IMR-90 (cell line): ENCODE data around the gene NHEJ1. TPM values are rescaled to one million over a fixed set of nuclear protein-coding genes. Genes with fewer than 3 reads are reported as not detected.
"Not testable (repeated sequence)": the region's sequence is repeated elsewhere in the genome, so short reads cannot be mapped to it uniquely, and the experiment has no call there.

ENCODE experiments used
- ATAC-seq: fragments of 200-7000 bp; cut with Tn5 transposase; 2 replicates; pipeline ENCODE4 v1.9.1; 2020; ENCODE audit warnings: low read depth, mild to moderate bottlenecking, moderate library complexity
- BruUV-seq: library from RNA; stranded (reverse); fragments of 400-500 nt; replicated peaks from 2 replicates; lab custom pipeline; 2021; lab: Mats Ljungman, UMichigan
- CTCF ChIA-PET: fragments of 300-600 bp; formaldehyde crosslinking; extraction: SDS; loops from one replicate; lab custom pipeline; 2021; ENCODE audit warnings: antibody characterized with exemption; lab: Yijun Ruan, JAX
- POLR2A ChIA-PET: fragments of 300-600 bp; sonication (Branson Sonifier 250); formaldehyde crosslinking; loops from one replicate; lab custom pipeline; 2022; ENCODE audit warnings: antibody characterized with exemption; ENCODE audit not compliant: unreplicated experiment; lab: Charles Lee
- DNase-seq: peaks from one replicate; pipeline ENCODE4 v3.0.0; 2013
- H2AFZ ChIP-seq: replicated peaks from 2 replicates; pipeline ENCODE3; 2013; ENCODE audit warnings: low read length, mild to moderate bottlenecking; ENCODE audit not compliant: poor library complexity
- H2AK5ac ChIP-seq: 2 replicates; pipeline ENCODE4 v1.6.1; 2013; ENCODE audit warnings: low read depth, low read length, inconsistent platforms
- H2AK9ac ChIP-seq: replicated peaks from 2 replicates; pipeline ENCODE3; 2013; ENCODE audit warnings: mild to moderate bottlenecking, low read depth, low read length, moderate library complexity; ENCODE audit not compliant: poor library complexity
- H2BK120ac ChIP-seq: 2 replicates; pipeline ENCODE4 v1.6.1; 2013; ENCODE audit warnings: low read depth, low read length, inconsistent platforms
- H2BK15ac ChIP-seq: 3 replicates; pipeline ENCODE4 v1.6.1; 2013; ENCODE audit warnings: low read depth, low read length, inconsistent platforms
- H2BK20ac ChIP-seq: 2 replicates; pipeline ENCODE4 v1.6.1; 2013; ENCODE audit warnings: low read depth, mild to moderate bottlenecking, inconsistent platforms, low read length, moderate library complexity
- H2BK5ac ChIP-seq: 2 replicates; pipeline ENCODE4 v1.6.1; 2013; ENCODE audit warnings: mild to moderate bottlenecking, low read depth, low read length, inconsistent platforms; ENCODE audit not compliant: poor library complexity, severe bottlenecking
- H3K14ac ChIP-seq: replicated peaks from 2 replicates; pipeline ENCODE4 v1.6.1; 2013; ENCODE audit warnings: low read depth, low read length, inconsistent platforms
- H3K18ac ChIP-seq: 2 replicates; pipeline ENCODE4 v1.6.1; 2013; ENCODE audit warnings: low read depth, low read length, control low read depth
- H3K23ac ChIP-seq: 2 replicates; pipeline ENCODE4 v1.6.1; 2013; ENCODE audit warnings: low read depth, low read length, inconsistent platforms
- H3K27ac ChIP-seq: 2 replicates; pipeline ENCODE4 v1.5.1; 2013; ENCODE audit warnings: mild to moderate bottlenecking, control low read depth, low read length; ENCODE audit not compliant: insufficient read depth
- H3K27me3 ChIP-seq: 2 replicates; pipeline ENCODE4 v1.6.1; 2013; ENCODE audit warnings: low read length; ENCODE audit not compliant: control insufficient read depth, insufficient read depth
- H3K36me3 ChIP-seq: 2 replicates; pipeline ENCODE4 v1.6.1; 2013; ENCODE audit warnings: low read length, mixed read lengths; ENCODE audit not compliant: control insufficient read depth, insufficient read depth
- H3K4ac ChIP-seq: 2 replicates; pipeline ENCODE4 v1.6.1; 2013; ENCODE audit warnings: low read depth, low read length, inconsistent platforms
- H3K4me1 ChIP-seq: 2 replicates; pipeline ENCODE4 v1.6.1; 2013; ENCODE audit warnings: low read length, mixed read lengths; ENCODE audit not compliant: control insufficient read depth, insufficient read depth
- H3K4me2 ChIP-seq: 2 replicates; pipeline ENCODE4 v1.6.1; 2013; ENCODE audit warnings: low read depth, mild to moderate bottlenecking, control low read depth, low read length, moderate library complexity
- H3K4me3 ChIP-seq: 2 replicates; pipeline ENCODE4 v1.5.1; 2013; ENCODE audit warnings: low read depth, mild to moderate bottlenecking, control low read depth, low read length, moderate library complexity; ENCODE audit not compliant: insufficient read depth
- H3K56ac ChIP-seq: 2 replicates; pipeline ENCODE4 v1.6.1; 2013; ENCODE audit warnings: low read length, inconsistent platforms; ENCODE audit not compliant: insufficient read depth; ENCODE audit errors: extremely low read depth
- H3K79me1 ChIP-seq, 2 experiments: 2 replicates each; pipeline ENCODE4 v1.6.1; 2013; ENCODE audit warnings: low read length in 2 of 2, inconsistent platforms in 1 of 2, low read depth in 1 of 2
- H3K9ac ChIP-seq: 2 replicates; pipeline ENCODE4 v1.6.1; 2013; ENCODE audit warnings: low read depth, low read length, control low read depth
- H3K9me1 ChIP-seq: 2 replicates; pipeline ENCODE4 v1.6.1; 2013; ENCODE audit warnings: low read length, inconsistent platforms; ENCODE audit not compliant: insufficient read depth
- H3K9me3 ChIP-seq: 2 replicates; pipeline ENCODE4 v1.6.1; 2013; ENCODE audit warnings: low read length; ENCODE audit not compliant: control insufficient read depth, insufficient read depth
- H4K20me1 ChIP-seq: 2 replicates; pipeline ENCODE4 v1.6.1; 2013; ENCODE audit warnings: low read length, inconsistent platforms; ENCODE audit not compliant: insufficient read depth
- H4K5ac ChIP-seq: 2 replicates; pipeline ENCODE4 v1.6.1; 2013; ENCODE audit warnings: mild to moderate bottlenecking, low read depth, low read length, control low read depth
- H4K8ac ChIP-seq, 2 experiments: 2 replicates each; pipeline ENCODE4 v1.6.1; 2013; ENCODE audit warnings: low read depth in 2 of 2, low read length in 2 of 2, control low read depth in 1 of 2, inconsistent platforms in 1 of 2
- H4K91ac ChIP-seq: 2 replicates; pipeline ENCODE4 v1.6.1; 2013; ENCODE audit warnings: low read depth, low read length, inconsistent platforms; ENCODE audit not compliant: insufficient read depth
- MAFK ChIP-seq: IDR thresholded peaks from 2 replicates; pipeline ENCODE4 v1.6.1; 2012; ENCODE audit warnings: low read depth, low read length, improper control_type of control experiment
- WGBS, 2 experiments: methylation state at CpG; one replicate each; pipeline versions ENCODE4 v1.1.5 to v1.1.7; 2013; ENCODE audit warnings: missing lambda C conversion rate in 2 of 2; ENCODE audit not compliant: insufficient read length in 1 of 2; ENCODE audit errors: extremely low coverage in 2 of 2; 5-methylcytosine and 5-hydroxymethylcytosine counted together
- dilution Hi-C: fragments of 300-500 bp; cut with HindIII; formaldehyde crosslinking; loops from one replicate; pipeline ENCODE4 v1.14.3; 2018; ENCODE audit warnings: low sequenced_read_pairs; ENCODE audit not compliant: unreplicated experiment
- in situ Hi-C: fragments of 300-500 bp; cut with MboI; formaldehyde crosslinking; loops from 3 replicates; pipeline ENCODE4 v1.14.3; 2019; ENCODE audit warnings: low sequenced_read_pairs, inconsistent platforms, mixed read lengths
- intact Hi-C: fragments of 100-400 bp; cut with micrococcal nuclease; formaldehyde crosslinking; loops from 2 replicates; pipeline ENCODE4 v1.10.0; 2022
- polyA plus RNA-seq, 3 experiments: library from polyadenylated mRNA; depleted of rRNA; stranded (reverse); fragments of >200 nt; gene quantifications; 2 replicates each; pipeline ENCODE4 v1.2.3, GENCODE V29; 2012; ENCODE audit warnings: low replicate concordance in 1 of 3
- total RNA-seq: library from RNA; depleted of rRNA; stranded (reverse); fragments of >200 nt; gene quantifications from 2 replicates; pipeline ENCODE4 v1.2.3, GENCODE V29; 2012

The NHEJ1 gene
- total and polyA plus RNA-seq, 2 of the 4 experiments (the other 2 are of a cell fraction): 12.5 to 23.1 TPM

- no peak for TF ChIP-seq MAFK
Observed at GRCh38 chr2:219204425-219205164, 44.0 kb upstream of the NHEJ1 start (continued).

- H2AK5ac ChIP-seq, intact Hi-C loops, H3K27ac ChIP-seq, H2AK9ac ChIP-seq, ATAC-seq, H3K79me1 ChIP-seq, H3K4me3 ChIP-seq, H2AFZ ChIP-seq, H4K20me1 ChIP-seq, H2BK5ac ChIP-seq, H3K9ac ChIP-seq, H3K9me1 ChIP-seq, H3K27me3 ChIP-seq, H2BK20ac ChIP-seq, H3K36me3 ChIP-seq, H3K4me2 ChIP-seq, H4K5ac ChIP-seq, in situ Hi-C loops, DNase-seq, H3K9me3 ChIP-seq, H4K8ac ChIP-seq, H3K4ac ChIP-seq, H3K18ac ChIP-seq, H3K14ac ChIP-seq, H2BK120ac ChIP-seq, H3K23ac ChIP-seq, dilution Hi-C loops, POLR2A ChIA-PET, H2BK15ac ChIP-seq, H3K4me1 ChIP-seq, H3K56ac ChIP-seq, H4K91ac ChIP-seq, CTCF ChIA-PET, BruUV-seq: not testable (repeated sequence)
- WGBS, 2 experiments: 100% methylated on average over 2 of the region's 21 CpGs; no CpG with 5 or more reads in 1 of the 2 experiments
Observed at GRCh38 chr2:219201331-219201730, 40.7 kb upstream of the NHEJ1 start.

GRCh38 chr2:219200502-219201326, 40.1 kb upstream of the NHEJ1 start:
- BruUV-seq: not testable (repeated sequence)

More at GRCh38 chr2:219200502-219201326, 40.1 kb upstream of the NHEJ1 start:
- POLR2A ChIA-PET, ATAC-seq, H3K79me1 ChIP-seq, H2AFZ ChIP-seq, H3K4me3 ChIP-seq, H3K9ac ChIP-seq, intact Hi-C loops, H4K91ac ChIP-seq, H3K23ac ChIP-seq, CTCF ChIA-PET, H4K5ac ChIP-seq, H3K56ac ChIP-seq, H2BK5ac ChIP-seq, H2BK120ac ChIP-seq, H3K18ac ChIP-seq, in situ Hi-C loops, H3K14ac ChIP-seq, H3K36me3 ChIP-seq, H2BK15ac ChIP-seq, H3K4me2 ChIP-seq, H3K4me1 ChIP-seq, DNase-seq, H3K9me3 ChIP-seq, dilution Hi-C loops, H2AK9ac ChIP-seq, H3K9me1 ChIP-seq, H3K27ac ChIP-seq, H4K8ac ChIP-seq, H3K4ac ChIP-seq, H4K20me1 ChIP-seq, H2BK20ac ChIP-seq, H3K27me3 ChIP-seq, H2AK5ac ChIP-seq: not testable (repeated sequence)
- WGBS, 2 experiments: 88% methylated on average over 14 of the region's 26 CpGs; no CpG with 5 or more reads in 1 of the 2 experiments
